Neural cell (in vitro differentiated cells): ENCODE data around the gene FBLN2. TPM values are rescaled to one million over a fixed set of nuclear protein-coding genes. Genes with fewer than 3 reads are reported as not detected.

Experiments
- H2AFZ ChIP-seq: fragments of 200-600, 300-800 bp; sonication (generic), shearing (Covaris generic); 2 replicates; pipeline ENCODE4 v1.6.0; 2014; ENCODE audit warnings: low read depth, mild to moderate bottlenecking, antibody characterized with exemption, low read length, moderate library complexity
- H3F3A ChIP-seq: fragments of 200-600 bp; shearing (Covaris generic); 2 replicates; pipeline ENCODE4 v1.6.1; 2016; ENCODE audit warnings: mild to moderate bottlenecking, moderate library complexity, mixed read lengths, antibody characterized with exemption, low read length; ENCODE audit not compliant: insufficient read depth, poor library complexity, severe bottlenecking
- H3K27ac ChIP-seq: fragments of 200-600, 300-800 bp; sonication (generic), shearing (Covaris generic); 2 replicates; pipeline ENCODE4 v1.5.1; 2014; ENCODE audit warnings: mild to moderate bottlenecking, low read length, moderate library complexity
- H3K27me3 ChIP-seq: fragments of 300-800, 200-600 bp; sonication (generic), shearing (Covaris generic); 2 replicates; pipeline ENCODE4 v1.6.0; 2014; ENCODE audit warnings: mild to moderate bottlenecking, low read depth, low read length, moderate library complexity; ENCODE audit not compliant: insufficient read depth
- H3K36me3 ChIP-seq: fragments of 300-800, 200-600 bp; sonication (generic), shearing (Covaris generic); 2 replicates; pipeline ENCODE4 v1.5.1; 2014; ENCODE audit warnings: mild to moderate bottlenecking, antibody characterized with exemption, low read length, moderate library complexity; ENCODE audit not compliant: insufficient read depth
- H3K4me2 ChIP-seq: fragments of 300-800, 200-600 bp; sonication (generic), shearing (Covaris generic); 2 replicates; pipeline ENCODE4 v1.6.0; 2014; ENCODE audit warnings: mild to moderate bottlenecking, low read length
- H3K4me3 ChIP-seq: fragments of 300-800, 200-600 bp; sonication (generic), shearing (Covaris generic); 2 replicates; pipeline ENCODE4 v1.5.1; 2014; ENCODE audit warnings: mild to moderate bottlenecking, low read length, moderate library complexity
- H3K79me2 ChIP-seq: fragments of 200-600 bp; shearing (Covaris generic); replicated peaks from 2 replicates; pipeline ENCODE4 v1.6.0; 2014; ENCODE audit warnings: mild to moderate bottlenecking, low read length, moderate library complexity; ENCODE audit not compliant: insufficient read depth
- H3K9ac ChIP-seq: fragments of 300-800, 200-600 bp; sonication (generic), shearing (Covaris generic); 2 replicates; pipeline ENCODE4 v1.6.1; 2016; ENCODE audit warnings: mild to moderate bottlenecking, low read length, mixed read lengths
- H3K9me2 ChIP-seq: fragments of 200-600 bp; shearing (Covaris generic); 2 replicates; pipeline ENCODE4 v1.6.1; 2016; ENCODE audit warnings: mild to moderate bottlenecking, low read length, mixed read lengths; ENCODE audit not compliant: insufficient read depth
- H3K9me3 ChIP-seq: fragments of 200-600, 300-800 bp; sonication (generic), shearing (Covaris generic); 2 replicates; pipeline ENCODE4 v1.6.1; 2016; ENCODE audit warnings: mild to moderate bottlenecking, mixed run types, low read length, moderate library complexity, mixed read lengths
- H4K20me1 ChIP-seq: fragments of 200-600 bp; shearing (Covaris generic); 2 replicates; pipeline ENCODE4 v1.6.1; 2016; ENCODE audit warnings: mild to moderate bottlenecking, mixed run types; ENCODE audit not compliant: insufficient read depth
- CTCF ChIP-seq: fragments of 450-650 bp; IDR thresholded peaks from 2 replicates; pipeline ENCODE4 v1.5.1; 2014; ENCODE audit warnings: antibody characterized with exemption, mild to moderate bottlenecking, moderate library complexity; ENCODE audit not compliant: poor library complexity, severe bottlenecking
- EP300 ChIP-seq: fragments of 450-650 bp; conservative IDR thresholded peaks from 2 replicates; pipeline ENCODE4 v1.6.1; 2014; ENCODE audit warnings: antibody characterized with exemption, mild to moderate bottlenecking, moderate library complexity; ENCODE audit not compliant: poor library complexity, severe bottlenecking
- EZH2 ChIP-seq: fragments of 200-600, 300-800 bp; shearing (Covaris generic), sonication (generic); IDR thresholded peaks from 2 replicates; pipeline ENCODE4 v1.6.1; 2014; ENCODE audit warnings: antibody characterized with exemption, low read length, borderline replicate concordance, mild to moderate bottlenecking; ENCODE audit not compliant: insufficient read depth, poor library complexity, severe bottlenecking
- MXI1 ChIP-seq: fragments of 450-650 bp; conservative IDR thresholded peaks from 2 replicates; pipeline ENCODE4 v1.6.1; 2014; ENCODE audit warnings: antibody characterized with exemption, mild to moderate bottlenecking; ENCODE audit not compliant: poor library complexity, severe bottlenecking
- POLR2AphosphoS5 ChIP-seq: IDR thresholded peaks from 2 replicates; pipeline ENCODE4 v1.6.1; 2012
- RAD21 ChIP-seq: fragments of 450-650 bp; conservative IDR thresholded peaks from 2 replicates; pipeline ENCODE4 v1.6.1; 2014; ENCODE audit warnings: antibody characterized with exemption, mild to moderate bottlenecking, moderate library complexity
- REST ChIP-seq: IDR thresholded peaks from 2 replicates; pipeline ENCODE4 v1.6.1; 2012; ENCODE audit warnings: borderline replicate concordance
- SMC3 ChIP-seq: fragments of 450-650 bp; conservative IDR thresholded peaks from 2 replicates; pipeline ENCODE4 v1.6.1; 2014; ENCODE audit warnings: antibody characterized with exemption, mild to moderate bottlenecking, moderate library complexity; ENCODE audit not compliant: poor library complexity
- TAF1 ChIP-seq: IDR thresholded peaks from 2 replicates; pipeline ENCODE4 v1.6.1; 2012; ENCODE audit warnings: low read depth
- polyA plus RNA-seq: library from polyadenylated mRNA; depleted of rRNA; stranded (reverse); fragments of >200 nt; gene quantifications from 2 replicates; pipeline ENCODE4 v1.2.3, GENCODE V29; 2014

The FBLN2 gene
- polyA plus RNA-seq, 1 donor from 2014 or later, result 0.37 TPM

DNA sequence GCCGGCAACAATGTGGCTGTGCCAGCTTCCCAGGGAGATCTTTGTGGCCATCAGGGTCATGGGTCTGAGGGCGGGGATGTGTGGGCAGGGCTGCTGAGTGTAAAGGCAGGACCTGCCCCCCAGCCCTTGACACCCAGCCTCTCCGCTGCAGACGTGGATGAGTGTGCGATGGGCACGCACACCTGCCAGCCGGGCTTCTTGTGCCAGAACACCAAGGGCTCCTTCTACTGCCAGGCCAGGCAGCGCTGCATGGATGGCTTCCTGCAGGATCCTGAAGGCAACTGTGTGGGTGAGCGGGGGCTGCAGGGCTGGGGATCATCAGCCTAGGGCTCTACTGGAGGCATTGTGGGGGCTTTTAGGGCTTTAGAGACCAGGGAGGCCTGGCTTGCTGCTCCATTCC is 78.8 kb downstream of the FBLN2 start:
- no peak overlapping the region for H3K9ac ChIP-seq
- TF ChIP-seq MXI1 (no peak), EP300 (no peak), CTCF (no peak), REST (no peak), POLR2AphosphoS5 (no peak), EZH2 (no peak), SMC3 (no peak), TAF1 (no peak), RAD21 (no peak)
- H2AFZ ChIP-seq, result no peak overlapping the region
- no peaks in the 10 kb centered on the region for H3K9me3 ChIP-seq
- no peak overlapping the region for H3K4me2 ChIP-seq
- no peaks in the 10 kb centered on the region for H3K36me3 ChIP-seq
- H3K27me3 ChIP-seq, result no peaks in the 10 kb centered on the region
- H3K79me2 ChIP-seq, result no peaks in the 10 kb centered on the region
- H3K4me3 ChIP-seq, result no peak overlapping the region
- H4K20me1 ChIP-seq, result no peaks in the 10 kb centered on the region
- no peaks in the 10 kb centered on the region for H3K9me2 ChIP-seq
- no peak overlapping the region for H3K27ac ChIP-seq
- no peaks in the 10 kb centered on the region for H3F3A ChIP-seq

GRCh38 chr3:13628432-13628831 is 79.5 kb downstream of the FBLN2 start:
- H3K4me3 ChIP-seq, result no peak overlapping the region
- H4K20me1 ChIP-seq, result no peaks in the 10 kb centered on the region
- H3K36me3 ChIP-seq, result no peaks in the 10 kb centered on the region

More at GRCh38 chr3:13628432-13628831, 79.5 kb downstream of the FBLN2 start:
- no peaks in the 10 kb centered on the region for H3K9me2 ChIP-seq
- no peak overlapping the region for H2AFZ ChIP-seq
- H3K4me2 ChIP-seq, result no peak overlapping the region
- no peaks in the 10 kb centered on the region for H3K9me3 ChIP-seq
- no peak overlapping the region for H3K9ac ChIP-seq
- H3K27ac ChIP-seq, result no peak overlapping the region
- H3K79me2 ChIP-seq, result no peaks in the 10 kb centered on the region
- H3F3A ChIP-seq, result no peaks in the 10 kb centered on the region
- H3K27me3 ChIP-seq, result no peaks in the 10 kb centered on the region
- TF ChIP-seq SMC3 (no peak), CTCF (no peak), EZH2 (no peak), POLR2AphosphoS5 (no peak), TAF1 (no peak)
